ENCODE results near the gene TPPP3. TPM values are rescaled to one million over a fixed set of nuclear protein-coding genes. Genes with fewer than 3 reads are reported as not detected.

TPPP3 gene
- polyA plus RNA-seq (2013, experiment 1 of 2): not detected
- polyA plus RNA-seq (2013, experiment 2 of 2): not detected

- no CpG with 5 or more reads among the region's 56 CpGs for WGBS (ENCODE audit: extremely low coverage, insufficient coverage, low lambda C conversion rate)
- H3K27me3 ChIP-seq (ENCODE audit: insufficient read depth, low read length, poor library complexity): peaks cover 20% of the 10 kb centered on the region
- H4K5ac ChIP-seq (ENCODE audit: low read length): no peak within 1 kb of the TSS
- H3K4me1 ChIP-seq (ENCODE audit: control insufficient read depth, low read depth, low read length): peaks cover 1% of the 10 kb centered on the region
- H4K8ac ChIP-seq (ENCODE audit: low read depth, low read length): no peak within 1 kb of the TSS
- DNase-seq: peak; percentile 91
- H3K4ac ChIP-seq (ENCODE audit: low read depth, low read length): no peak within 1 kb of the TSS
- H3K36me3 ChIP-seq (ENCODE audit: control insufficient read depth, insufficient read depth, low read length): no peaks in the 10 kb centered on the region
- H3K18ac ChIP-seq (ENCODE audit: low read length): no peak within 1 kb of the TSS
- no peak within 1 kb of the TSS for H2BK120ac ChIP-seq (ENCODE audit: low read depth, low read length)
- no peak within 1 kb of the TSS for H3K23ac ChIP-seq (ENCODE audit: low read length)
- H3K4me2 ChIP-seq (ENCODE audit: low read length): peak within 1 kb of the TSS; percentile 46
- H3K9ac ChIP-seq (ENCODE audit: low read length): peak within 1 kb of the TSS; percentile 21
- no peak within 1 kb of the TSS for H3K4me3 ChIP-seq (ENCODE audit: low read length)
- H3K27ac ChIP-seq (ENCODE audit: low read depth, low read length): no peak within 1 kb of the TSS
- H2AK5ac ChIP-seq (ENCODE audit: low read length): no peak within 1 kb of the TSS
- H2BK5ac ChIP-seq (ENCODE audit: low read length): no peak within 1 kb of the TSS
- H3K56ac ChIP-seq (ENCODE audit: low read length): peak within 1 kb of the TSS; percentile 64
- H3K79me1 ChIP-seq (ENCODE audit: low read length): no peaks in the 10 kb centered on the region
- H2BK15ac ChIP-seq (replicated peaks; ENCODE audit: low read depth): no peak within 1 kb of the TSS
- H3K79me2 ChIP-seq (ENCODE audit: control insufficient read depth, insufficient read depth, low read length): no peaks in the 10 kb centered on the region
These were observed at the start of gene TPPP3 for GRCh38 chr16:67393111-67393787. TSS of gene TPPP3 (minus strand) at chr16:67393498. CDS start at chr16:67391111, 2,387 bp downstream.

GRCh38 chr16:67442581-67443255, 49.4 kb upstream of the TPPP3 start:
- Histone ChIP-seq H3K4me1 (ENCODE audit: control insufficient read depth, low read depth, low read length) (no peaks in the 10 kb centered on the region), H3K79me2 (ENCODE audit: control insufficient read depth, insufficient read depth, low read length) (no peaks in the 10 kb centered on the region), H3K79me1 (ENCODE audit: low read length) (no peaks in the 10 kb centered on the region), H2BK120ac (ENCODE audit: low read depth, low read length) (no peak overlapping the region), H3K27me3 (ENCODE audit: insufficient read depth, low read length, poor library complexity) (no peaks in the 10 kb centered on the region), H4K8ac (ENCODE audit: low read depth, low read length) (no peak overlapping the region), H3K4me3 (ENCODE audit: low read length) (no peak overlapping the region), H3K23ac (ENCODE audit: low read length) (no peak overlapping the region), H2BK5ac (ENCODE audit: low read length) (no peak overlapping the region), H3K4me2 (ENCODE audit: low read length) (no peak overlapping the region), H4K5ac (ENCODE audit: low read length) (no peak overlapping the region), H3K27ac (ENCODE audit: low read depth, low read length) (no peak overlapping the region), H2BK15ac (replicated peaks; ENCODE audit: low read depth) (no peak overlapping the region), H3K4ac (ENCODE audit: low read depth, low read length) (no peak overlapping the region), H2AK5ac (ENCODE audit: low read length) (no peak overlapping the region), H3K36me3 (ENCODE audit: control insufficient read depth, insufficient read depth, low read length) (peaks cover 4% of the 10 kb centered on the region), H3K18ac (ENCODE audit: low read length) (no peak overlapping the region), H3K56ac (ENCODE audit: low read length) (no peak overlapping the region), H3K9ac (ENCODE audit: low read length) (no peak overlapping the region)
- WGBS (ENCODE audit: extremely low coverage, insufficient coverage, low lambda C conversion rate): no CpG with 5 or more reads among the region's 13 CpGs
- no peak for DNase-seq

GRCh38 chr16:67441907-67442306, 48.6 kb upstream of the TPPP3 start:
- Histone ChIP-seq H3K9ac (ENCODE audit: low read length) (no peak overlapping the region), H2BK5ac (ENCODE audit: low read length) (no peak overlapping the region), H3K79me2 (ENCODE audit: control insufficient read depth, insufficient read depth, low read length) (no peaks in the 10 kb centered on the region), H3K79me1 (ENCODE audit: low read length) (no peaks in the 10 kb centered on the region), H3K4me2 (ENCODE audit: low read length) (no peak overlapping the region), H2AK5ac (ENCODE audit: low read length) (no peak overlapping the region), H3K56ac (ENCODE audit: low read length) (no peak overlapping the region), H3K23ac (ENCODE audit: low read length) (no peak overlapping the region), H3K27me3 (ENCODE audit: insufficient read depth, low read length, poor library complexity) (no peaks in the 10 kb centered on the region), H3K4me3 (ENCODE audit: low read length) (no peak overlapping the region), H4K5ac (ENCODE audit: low read length) (no peak overlapping the region), H3K4ac (ENCODE audit: low read depth, low read length) (no peak overlapping the region), H3K27ac (ENCODE audit: low read depth, low read length) (no peak overlapping the region), H3K36me3 (ENCODE audit: control insufficient read depth, insufficient read depth, low read length) (peaks cover 4% of the 10 kb centered on the region), H2BK120ac (ENCODE audit: low read depth, low read length) (no peak overlapping the region), H3K18ac (ENCODE audit: low read length) (no peak overlapping the region), H2BK15ac (replicated peaks; ENCODE audit: low read depth) (no peak overlapping the region), H4K8ac (ENCODE audit: low read depth, low read length) (no peak overlapping the region), H3K4me1 (ENCODE audit: control insufficient read depth, low read depth, low read length) (no peaks in the 10 kb centered on the region)
- WGBS (ENCODE audit: extremely low coverage, insufficient coverage, low lambda C conversion rate): no CpG with 5 or more reads among the region's 5 CpGs
- DNase-seq: no peak

GRCh38 chr16:67441271-67441753, 48.0 kb upstream of the TPPP3 start:
- no peak overlapping the region for H3K27ac ChIP-seq (ENCODE audit: low read depth, low read length)
- H2BK15ac ChIP-seq (replicated peaks; ENCODE audit: low read depth): no peak overlapping the region
- no peaks in the 10 kb centered on the region for H3K27me3 ChIP-seq (ENCODE audit: insufficient read depth, low read length, poor library complexity)

GRCh38 chr16:67438824-67439393, 45.6 kb upstream of the TPPP3 start:
- peaks cover 4% of the 10 kb centered on the region for H3K36me3 ChIP-seq (ENCODE audit: control insufficient read depth, insufficient read depth, low read length)
- no CpG with 5 or more reads among the region's 19 CpGs for WGBS (ENCODE audit: extremely low coverage, insufficient coverage, low lambda C conversion rate)
- H3K79me2 ChIP-seq (ENCODE audit: control insufficient read depth, insufficient read depth, low read length): no peaks in the 10 kb centered on the region
- H4K5ac ChIP-seq (ENCODE audit: low read length): no peak overlapping the region
- no peak overlapping the region for H3K18ac ChIP-seq (ENCODE audit: low read length)
- no peaks in the 10 kb centered on the region for H3K27me3 ChIP-seq (ENCODE audit: insufficient read depth, low read length, poor library complexity)
- no peak overlapping the region for H3K4me3 ChIP-seq (ENCODE audit: low read length)
- H2BK5ac ChIP-seq (ENCODE audit: low read length): no peak overlapping the region
- no peak for DNase-seq
- no peak overlapping the region for H2BK15ac ChIP-seq (replicated peaks; ENCODE audit: low read depth)
- H3K9ac ChIP-seq (ENCODE audit: low read length): no peak overlapping the region
- H3K56ac ChIP-seq (ENCODE audit: low read length): no peak overlapping the region
- no peak overlapping the region for H3K23ac ChIP-seq (ENCODE audit: low read length)
- no peaks in the 10 kb centered on the region for H3K4me1 ChIP-seq (ENCODE audit: control insufficient read depth, low read depth, low read length)
- H4K8ac ChIP-seq (ENCODE audit: low read depth, low read length): no peak overlapping the region
- H3K79me1 ChIP-seq (ENCODE audit: low read length): no peaks in the 10 kb centered on the region
- no peak overlapping the region for H3K4ac ChIP-seq (ENCODE audit: low read depth, low read length)
- no peak overlapping the region for H2AK5ac ChIP-seq (ENCODE audit: low read length)
- H3K4me2 ChIP-seq (ENCODE audit: low read length): no peak overlapping the region
- no peak overlapping the region for H3K27ac ChIP-seq (ENCODE audit: low read depth, low read length)
- no peak overlapping the region for H2BK120ac ChIP-seq (ENCODE audit: low read depth, low read length)

More at GRCh38 chr16:67441271-67441753, 48.0 kb upstream of the TPPP3 start:
- Histone ChIP-seq H2BK120ac (ENCODE audit: low read depth, low read length) (no peak overlapping the region), H3K4ac (ENCODE audit: low read depth, low read length) (no peak overlapping the region), H2AK5ac (ENCODE audit: low read length) (no peak overlapping the region), H3K56ac (ENCODE audit: low read length) (no peak overlapping the region), H3K4me1 (ENCODE audit: control insufficient read depth, low read depth, low read length) (no peaks in the 10 kb centered on the region), H4K5ac (ENCODE audit: low read length) (no peak overlapping the region), H3K36me3 (ENCODE audit: control insufficient read depth, insufficient read depth, low read length) (peaks cover 4% of the 10 kb centered on the region), H3K18ac (ENCODE audit: low read length) (no peak overlapping the region), H3K9ac (ENCODE audit: low read length) (no peak overlapping the region), H4K8ac (ENCODE audit: low read depth, low read length) (no peak overlapping the region), H3K79me2 (ENCODE audit: control insufficient read depth, insufficient read depth, low read length) (no peaks in the 10 kb centered on the region), H3K4me3 (ENCODE audit: low read length) (no peak overlapping the region), H3K79me1 (ENCODE audit: low read length) (no peaks in the 10 kb centered on the region), H2BK5ac (ENCODE audit: low read length) (no peak overlapping the region), H3K4me2 (ENCODE audit: low read length) (no peak overlapping the region), H3K23ac (ENCODE audit: low read length) (peak overlapping the region; percentile 66)
- no peak for DNase-seq
- no CpG with 5 or more reads among the region's 17 CpGs for WGBS (ENCODE audit: extremely low coverage, insufficient coverage, low lambda C conversion rate)

All from mesendoderm (in vitro differentiated cells).